Astrocyte of the cerebellum (primary cell): Measurements from ENCODE around the gene GTF2F2.
"Not testable (repeated sequence)": the region's sequence is repeated elsewhere in the genome, so short reads cannot be mapped to it uniquely, and the experiment has no call there.

Source experiments
- DNase-seq: peaks from one replicate; pipeline ENCODE4 v3.0.0-alpha.2; 2011; ENCODE audit warnings: low read depth
- H3K4me3 ChIP-seq: 2 replicates; pipeline ENCODE4 v1.5.1; 2011; ENCODE audit warnings: mild to moderate bottlenecking, low read depth, low read length, moderate library complexity
- CTCF ChIP-seq: IDR thresholded peaks from 2 replicates; pipeline ENCODE4 v1.5.1; 2012; ENCODE audit warnings: low read length, low read depth, moderate library complexity, mild to moderate bottlenecking; ENCODE audit errors: missing control alignments
- in situ Hi-C: cut with HindIII; loops from 2 replicates; pipeline ENCODE4 v1.10.0; 2017; ENCODE audit warnings: low sequenced_read_pairs

Gene GTF2F2

GRCh38 chr13:45232591-45232990 lies 112.3 kb downstream of the GTF2F2 start:
- DNase-seq, result no peak
- no peak for TF ChIP-seq CTCF
- in situ Hi-C loops, result no loop called here
- H3K4me3 ChIP-seq, result no peak overlapping the region

GRCh38 chr13:45238945-45239795 lies 118.9 kb downstream of the GTF2F2 start:
- in situ Hi-C loops, result no loop called here
- peak; percentile 15 for DNase-seq
- H3K4me3 ChIP-seq, result no peak overlapping the region
- no peak for TF ChIP-seq CTCF

GRCh38 chr13:45240143-45240542 lies 119.8 kb downstream of the GTF2F2 start:
- in situ Hi-C loops, result no loop called here
- H3K4me3 ChIP-seq, result no peak overlapping the region
- no peak for TF ChIP-seq CTCF
- no peak for DNase-seq

GRCh38 chr13:45242070-45242469 lies 121.8 kb downstream of the GTF2F2 start:
- DNase-seq, result peak; percentile 11
- H3K4me3 ChIP-seq, result no peak overlapping the region
- in situ Hi-C loops, result no loop called here
- no peak for TF ChIP-seq CTCF

GRCh38 chr13:45242524-45242923 lies 122.2 kb downstream of the GTF2F2 start:
- DNase-seq, result no peak
- no peak for TF ChIP-seq CTCF
- no peak overlapping the region for H3K4me3 ChIP-seq
- in situ Hi-C loops, result no loop called here

GRCh38 chr13:45243077-45243476 lies 122.8 kb downstream of the GTF2F2 start:
- in situ Hi-C loops, result no loop called here
- no peak for DNase-seq
- H3K4me3 ChIP-seq, result no peak overlapping the region
- TF ChIP-seq CTCF, result no peak

GRCh38 chr13:45244736-45245135 lies 124.4 kb downstream of the GTF2F2 start:
- not testable (repeated sequence) for DNase-seq, H3K4me3 ChIP-seq
- in situ Hi-C loops, result loop anchor here (5.0 kb wide), 1 partner anchor 67 kb away; no protein-coding TSS in a partner anchor
